Mucosa of descending colon (tissue), 3 donors: ENCODE results near the gene SLC9A2. TPM values are rescaled to one million over a fixed set of nuclear protein-coding genes. Genes with fewer than 3 reads are reported as not detected.

Source experiments
- ATAC-seq: fragments of 200-7000 bp; cut with Tn5 transposase; one replicate; pipeline ENCODE4 v1.9.1; 2020; ENCODE audit warnings: mild to moderate bottlenecking, moderate library complexity
- DNase-seq, 3 donors: peaks; one replicate each; pipeline ENCODE4 v3.0.0-alpha.2; 2020
- H3K36me3 ChIP-seq: fragments of 200-600 bp; one replicate; pipeline ENCODE4 v1.8.0; 2021; ENCODE audit warnings: low read depth, mild to moderate bottlenecking
- H3K4me1 ChIP-seq: fragments of 200-600 bp; one replicate; pipeline ENCODE4 v1.8.0; 2021; ENCODE audit warnings: low read depth, mild to moderate bottlenecking
- H3K4me3 ChIP-seq: fragments of 200-600 bp; one replicate; pipeline ENCODE4 v1.8.0; 2021; ENCODE audit warnings: mild to moderate bottlenecking
- H3K9me3 ChIP-seq: fragments of 200-600 bp; one replicate; pipeline ENCODE4 v1.8.0; 2021; ENCODE audit warnings: mild to moderate bottlenecking
- CTCF ChIP-seq: fragments of 200-600 bp; IDR thresholded peaks from one replicate; pipeline ENCODE4 v1.8.0; 2022; ENCODE audit warnings: antibody characterized with exemption, mild to moderate bottlenecking
- intact Hi-C, 2 donors: fragments of 100-400 bp; cut with DNase I in 1 of 2; cut with micrococcal nuclease in 1 of 2; formaldehyde crosslinking; loops; one replicate each; pipeline versions ENCODE4 v1.11.0 to v1.11.1; 2022; cut with DNase I, micrococcal nuclease
- total RNA-seq, 3 donors: library from RNA; stranded (reverse); fragmentation: NEBNext Ultra II Directional in 2 of 3; extraction: Animal tissue kit (Norgen Biotek cat#: 25700) in 2 of 3; gene quantifications; one replicate each; pipeline versions ENCODE4 v1.2.1 to v1.2.4, GENCODE V29; 2021 to 2023
- donor health status: DM: no; HTN: no; CAD: no; lungs with moderate emphysema.
- donor health status: DM: no; HTN: no; CAD: no.
- donor health status: DM: no; HTN: yes; CAD: no.

The SLC9A2 gene
- total RNA-seq, 3 donors from 2014 or later = 32.2 to 92.9 (median 67.1) TPM

DNA sequence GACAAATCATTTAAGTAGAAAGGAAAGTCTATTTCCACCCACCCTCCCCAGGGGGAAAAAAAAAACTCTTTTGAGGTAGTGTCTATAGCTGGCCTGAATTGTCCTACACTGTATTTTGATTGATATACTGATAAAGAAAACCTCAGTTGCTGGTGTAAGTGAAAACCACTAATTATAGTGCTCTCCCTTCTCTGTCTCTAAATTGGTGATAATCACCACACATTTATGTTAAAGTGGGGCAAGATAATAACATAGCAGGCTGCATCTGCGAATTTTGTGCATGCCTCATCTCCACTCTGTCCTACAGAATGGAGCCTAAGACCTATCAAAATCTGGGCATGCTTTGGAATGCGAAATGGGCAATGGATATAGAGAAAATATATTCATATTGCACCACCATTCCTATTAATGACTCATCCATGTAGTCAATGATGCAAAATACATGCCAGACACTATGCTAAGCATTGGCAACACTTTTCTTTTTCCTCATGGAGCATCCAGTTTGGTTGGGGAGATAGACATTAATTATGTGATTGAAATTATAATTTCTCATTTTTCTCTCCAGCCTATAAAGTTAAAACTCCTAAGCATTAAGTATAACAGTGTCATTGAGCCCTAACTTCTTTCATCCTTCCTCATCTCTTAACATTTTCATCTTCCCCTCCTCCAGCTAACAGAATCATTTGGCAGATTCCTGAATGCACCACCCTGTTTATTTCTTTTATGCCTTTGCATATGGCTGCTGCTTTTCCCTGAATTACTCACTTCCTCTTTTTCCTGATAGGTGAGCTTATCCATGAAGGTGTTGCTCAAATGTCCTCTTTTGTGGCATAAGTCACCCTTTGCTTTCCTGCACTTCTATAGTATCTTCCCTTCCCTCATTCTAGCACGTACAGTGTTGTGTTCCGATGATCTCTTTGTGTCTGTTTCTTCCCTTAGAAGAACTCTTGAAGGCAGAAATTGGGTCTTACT is 58.2 kb downstream of the SLC9A2 start:
- H3K4me3 ChIP-seq = no peak overlapping the region
- peak; percentile 29 for ATAC-seq
- TF ChIP-seq CTCF = no peak
- no peaks in the 10 kb centered on the region for H3K36me3 ChIP-seq
- no peak for DNase-seq
- no peaks in the 10 kb centered on the region for H3K4me1 ChIP-seq
- intact Hi-C loops = no loop called here
- no peaks in the 10 kb centered on the region for H3K9me3 ChIP-seq

- Histone ChIP-seq H3K36me3 (no peaks in the 10 kb centered on the region), H3K4me3 (no peak overlapping the region), H3K9me3 (no peaks in the 10 kb centered on the region), H3K4me1 (no peaks in the 10 kb centered on the region)
- ATAC-seq (no peak), DNase-seq (no peak)
- TF ChIP-seq CTCF = no peak
- intact Hi-C loops = no loop called here
Measured at GRCh38 chr2:102678442-102678841, 59.1 kb downstream of the SLC9A2 start.

GRCh38 chr2:102686479-102687439 is 67.4 kb downstream of the SLC9A2 start:
- no peak for DNase-seq
- H3K36me3 ChIP-seq = no peaks in the 10 kb centered on the region
- H3K9me3 ChIP-seq = no peaks in the 10 kb centered on the region
- no peak overlapping the region for H3K4me3 ChIP-seq
- intact Hi-C loops = no loop called here
- ATAC-seq = no peak
- no peaks in the 10 kb centered on the region for H3K4me1 ChIP-seq
- no peak for TF ChIP-seq CTCF

GRCh38 chr2:102690012-102690411 is 70.7 kb downstream of the SLC9A2 start:
- H3K4me3 ChIP-seq = no peak overlapping the region
- no peaks in the 10 kb centered on the region for H3K4me1 ChIP-seq
- no peaks in the 10 kb centered on the region for H3K9me3 ChIP-seq
- no peaks in the 10 kb centered on the region for H3K36me3 ChIP-seq
- intact Hi-C loops = no loop called here
- TF ChIP-seq CTCF = no peak
- no peak for DNase-seq
- no peak for ATAC-seq

GRCh38 chr2:102696463-102696862 is 77.1 kb downstream of the SLC9A2 start:
- DNase-seq = no peak
- TF ChIP-seq CTCF = no peak
- Histone ChIP-seq H3K9me3 (no peaks in the 10 kb centered on the region), H3K4me1 (no peaks in the 10 kb centered on the region), H3K4me3 (no peak overlapping the region), H3K36me3 (no peaks in the 10 kb centered on the region)
- intact Hi-C loops = no loop called here
- peak; percentile 81 for ATAC-seq
